Ishikawa (cell line): ENCODE results near the gene RGL2.

Experiments
- CEBPB ChIP-seq: IDR thresholded peaks from 2 replicates; pipeline ENCODE4 v1.6.1; 2012
- CREB1 ChIP-seq: IDR thresholded peaks from 2 replicates; pipeline ENCODE4 v1.6.1; 2012; ENCODE audit warnings: low read depth
- EGR1 ChIP-seq: IDR thresholded peaks from 2 replicates; pipeline ENCODE4 v1.6.1; 2012
- EP300 ChIP-seq: IDR thresholded peaks from 2 replicates; pipeline ENCODE4 v1.6.1; 2012; ENCODE audit warnings: borderline replicate concordance
- FOXM1 ChIP-seq: IDR thresholded peaks from 2 replicates; pipeline ENCODE4 v1.6.1; 2012; ENCODE audit warnings: low read depth, borderline replicate concordance
- NFIC ChIP-seq: IDR thresholded peaks from 2 replicates; pipeline ENCODE4 v1.6.1; 2012
- RAD21 ChIP-seq: IDR thresholded peaks from 2 replicates; pipeline ENCODE4 v1.6.1; 2012; ENCODE audit warnings: low read depth
- TAF1 ChIP-seq: IDR thresholded peaks from 2 replicates; pipeline ENCODE4 v1.6.1; 2012; ENCODE audit warnings: low read depth, mild to moderate bottlenecking
- TCF12 ChIP-seq: IDR thresholded peaks from 2 replicates; pipeline ENCODE4 v1.6.1; 2012; ENCODE audit warnings: low read depth
- TEAD4 ChIP-seq: IDR thresholded peaks from 2 replicates; pipeline ENCODE4 v1.6.1; 2012
- USF1 ChIP-seq: IDR thresholded peaks from 2 replicates; pipeline ENCODE4 v1.6.1; 2012
- YY1 ChIP-seq: IDR thresholded peaks from 2 replicates; pipeline ENCODE4 v1.6.1; 2012; ENCODE audit warnings: low read depth
- ZBTB7A ChIP-seq: IDR thresholded peaks from 2 replicates; pipeline ENCODE4 v1.6.1; 2012; ENCODE audit warnings: low read depth
- TF ChIP-seq, protein P1 (sequence below): IDR thresholded peaks from 2 replicates; pipeline ENCODE4 v1.6.1; 2012
- TF ChIP-seq, protein P2 (sequence below): IDR thresholded peaks from 2 replicates; pipeline ENCODE4 v1.6.1; 2012; ENCODE audit warnings: low read depth, mild to moderate bottlenecking

RGL2 gene

GRCh38 chr6:33272275-33273128 is 26.2 kb downstream of the RGL2 start:
- TF ChIP-seq EGR1 (no peak), TAF1 (peak; percentile 37; the same call in 1 of the 2 replicates)

DNA sequence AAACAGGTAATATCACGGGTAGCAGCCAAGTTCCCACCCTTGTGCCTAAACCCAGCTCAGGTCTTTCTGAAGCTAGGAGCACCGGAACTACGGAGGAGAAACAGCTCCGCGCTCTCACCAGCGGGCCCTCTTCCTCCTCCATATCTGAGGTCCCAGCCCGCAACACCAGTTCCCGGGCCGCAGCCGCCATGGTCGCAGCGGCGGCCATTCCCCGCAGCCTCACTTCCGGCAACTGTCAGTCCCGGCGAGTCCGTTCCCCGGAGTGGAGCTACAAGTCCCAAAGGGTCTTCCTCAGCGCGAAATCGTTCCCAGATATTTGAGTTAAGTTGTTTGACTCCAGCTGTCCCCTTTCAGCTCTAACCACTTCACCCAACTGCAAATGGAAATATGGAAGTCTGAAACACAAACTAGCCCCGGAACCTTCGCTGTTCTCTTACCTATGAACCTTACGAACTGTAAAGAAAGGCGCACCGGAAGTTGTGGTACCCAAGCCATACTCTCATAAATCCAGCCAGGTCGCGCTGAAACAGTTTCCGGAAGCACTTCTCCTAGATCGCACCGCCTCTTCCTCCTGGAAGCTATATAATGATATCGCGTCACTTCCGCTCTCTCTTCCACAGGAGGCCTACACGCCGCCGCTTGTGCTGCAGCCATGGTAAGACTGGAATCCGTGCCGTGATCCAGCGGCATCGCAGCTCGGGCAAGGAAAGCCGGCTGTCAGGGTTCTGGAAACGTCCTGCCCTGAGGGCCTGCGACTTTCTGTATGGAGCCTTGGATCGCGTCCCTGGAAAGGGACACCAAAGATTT is 27.1 kb downstream of the RGL2 start, which contains the start of the genes RPS18 and VPS52:
Gene RPS18, plus strand, starts transcription at position 608 of the 807 bp plus-strand sequence. Its CDS starts 45 bp downstream, at position 653.
Gene VPS52, minus strand, starts transcription at position 409 of the 807 bp plus-strand sequence. Its CDS starts 201 bp downstream, at position 208.
- no peak for TF ChIP-seq CEBPB
- peak; percentile 96 for TF ChIP-seq YY1
- TF ChIP-seq FOXM1 = no peak
- TF ChIP-seq TAF1 = peak; percentile 90
- TF ChIP-seq TEAD4 = peak; percentile 50
- no peak for TF ChIP-seq ZBTB7A
- peak; percentile 65; the same call in 1 of the 2 replicates for TF ChIP-seq CREB1
- TF ChIP-seq USF1 = peak; percentile 40
- TF ChIP-seq TCF12 = peak; percentile 55
- TF ChIP-seq EP300 = peak; percentile 19; the same call in 1 of the 2 replicates
- peak; percentile 44; the same call in 1 of the 2 replicates for TF ChIP-seq EGR1
- TF ChIP-seq, protein P1, sequence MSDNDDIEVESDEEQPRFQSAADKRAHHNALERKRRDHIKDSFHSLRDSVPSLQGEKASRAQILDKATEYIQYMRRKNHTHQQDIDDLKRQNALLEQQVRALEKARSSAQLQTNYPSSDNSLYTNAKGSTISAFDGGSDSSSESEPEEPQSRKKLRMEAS = peak; percentile 98
- TF ChIP-seq, protein P2, sequence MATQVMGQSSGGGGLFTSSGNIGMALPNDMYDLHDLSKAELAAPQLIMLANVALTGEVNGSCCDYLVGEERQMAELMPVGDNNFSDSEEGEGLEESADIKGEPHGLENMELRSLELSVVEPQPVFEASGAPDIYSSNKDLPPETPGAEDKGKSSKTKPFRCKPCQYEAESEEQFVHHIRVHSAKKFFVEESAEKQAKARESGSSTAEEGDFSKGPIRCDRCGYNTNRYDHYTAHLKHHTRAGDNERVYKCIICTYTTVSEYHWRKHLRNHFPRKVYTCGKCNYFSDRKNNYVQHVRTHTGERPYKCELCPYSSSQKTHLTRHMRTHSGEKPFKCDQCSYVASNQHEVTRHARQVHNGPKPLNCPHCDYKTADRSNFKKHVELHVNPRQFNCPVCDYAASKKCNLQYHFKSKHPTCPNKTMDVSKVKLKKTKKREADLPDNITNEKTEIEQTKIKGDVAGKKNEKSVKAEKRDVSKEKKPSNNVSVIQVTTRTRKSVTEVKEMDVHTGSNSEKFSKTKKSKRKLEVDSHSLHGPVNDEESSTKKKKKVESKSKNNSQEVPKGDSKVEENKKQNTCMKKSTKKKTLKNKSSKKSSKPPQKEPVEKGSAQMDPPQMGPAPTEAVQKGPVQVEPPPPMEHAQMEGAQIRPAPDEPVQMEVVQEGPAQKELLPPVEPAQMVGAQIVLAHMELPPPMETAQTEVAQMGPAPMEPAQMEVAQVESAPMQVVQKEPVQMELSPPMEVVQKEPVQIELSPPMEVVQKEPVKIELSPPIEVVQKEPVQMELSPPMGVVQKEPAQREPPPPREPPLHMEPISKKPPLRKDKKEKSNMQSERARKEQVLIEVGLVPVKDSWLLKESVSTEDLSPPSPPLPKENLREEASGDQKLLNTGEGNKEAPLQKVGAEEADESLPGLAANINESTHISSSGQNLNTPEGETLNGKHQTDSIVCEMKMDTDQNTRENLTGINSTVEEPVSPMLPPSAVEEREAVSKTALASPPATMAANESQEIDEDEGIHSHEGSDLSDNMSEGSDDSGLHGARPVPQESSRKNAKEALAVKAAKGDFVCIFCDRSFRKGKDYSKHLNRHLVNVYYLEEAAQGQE = no peak
- TF ChIP-seq RAD21 = no peak
- TF ChIP-seq NFIC = no peak

DNA sequence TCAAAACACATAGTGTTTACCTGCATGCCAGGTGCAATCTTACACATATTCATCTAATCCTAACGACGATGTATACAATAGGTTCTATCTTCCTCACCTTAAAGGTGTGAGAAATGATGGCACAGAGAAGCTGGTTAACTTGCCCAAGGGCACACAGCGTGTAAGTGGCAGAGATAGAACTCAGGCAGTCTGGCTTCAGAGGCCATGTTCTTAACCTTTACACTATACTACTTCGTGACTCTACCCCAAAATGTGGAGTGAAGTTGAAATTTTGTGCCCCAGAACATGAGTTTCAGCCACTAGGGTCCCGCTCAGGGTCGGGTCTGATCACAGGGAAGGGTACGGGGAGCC is 27.6 kb downstream of the RGL2 start:
- TF ChIP-seq FOXM1 = no peak
- no peak for TF ChIP-seq CREB1
- TF ChIP-seq USF1 = no peak
- TF ChIP-seq RAD21 = no peak
- no peak for TF ChIP-seq YY1
- TF ChIP-seq, protein P1 = no peak
- no peak for TF ChIP-seq TEAD4
- no peak for TF ChIP-seq TCF12
- TF ChIP-seq ZBTB7A = no peak
- TF ChIP-seq NFIC = no peak
- TF ChIP-seq TAF1 = no peak
- TF ChIP-seq CEBPB = no peak
- no peak for TF ChIP-seq EP300
- no peak for TF ChIP-seq EGR1
- TF ChIP-seq, protein P2 = no peak

- TF ChIP-seq EP300 (no peak), TCF12 (no peak), EGR1 (no peak), ZBTB7A (no peak), FOXM1 (no peak), TEAD4 (no peak), CEBPB (no peak), USF1 (no peak), NFIC (no peak), YY1 (no peak), TAF1 (no peak), CREB1 (no peak), RAD21 (no peak)
- TF ChIP-seq, protein P2 = no peak
- TF ChIP-seq, protein P1 = no peak
Observed at GRCh38 chr6:33264015-33264414, 34.7 kb downstream of the RGL2 start.
